Activated CD4-positive, alpha-beta T cell treated with anti-CD3 and anti-CD28 coated beads for 36 hours (primary cell): ENCODE data around the gene RAB3D. TPM values are rescaled to one million over a fixed set of nuclear protein-coding genes. Genes with fewer than 3 reads are reported as not detected.
"Not testable (repeated sequence)": the region's sequence is repeated elsewhere in the genome, so short reads cannot be mapped to it uniquely, and the experiment has no call there.

Source experiments
- ATAC-seq: fragments of 200-7000 bp; cut with Tn5 transposase; one replicate; pipeline ENCODE4 v1.10.0; 2021; ENCODE audit warnings: mild to moderate bottlenecking, moderate library complexity
- CTCF ChIA-PET: fragments of 350-600 bp; sonication (Branson Sonifier 250); formaldehyde crosslinking; loops from one replicate; lab custom pipeline; 2021; ENCODE audit warnings: antibody characterized with exemption; lab: Charles Lee
- POLR2A ChIA-PET: fragments of 350-600 bp; sonication (Branson Sonifier 250); formaldehyde crosslinking; loops from one replicate; lab custom pipeline; 2021; ENCODE audit warnings: antibody characterized with exemption, inconsistent platforms; lab: Charles Lee
- DNase-seq: peaks from one replicate; pipeline ENCODE4 v3.0.0-alpha.2; 2020
- H3K27ac Mint-ChIP-seq: one replicate; pipeline ENCODE4 v1.8.0; 2021; ENCODE audit warnings: mixed read lengths
- H3K27me3 Mint-ChIP-seq: one replicate; pipeline ENCODE4 v1.8.0; 2021; ENCODE audit warnings: mixed read lengths
- H3K36me3 Mint-ChIP-seq: one replicate; pipeline ENCODE4 v1.8.0; 2021; ENCODE audit warnings: low read depth, mixed read lengths
- H3K4me1 Mint-ChIP-seq: one replicate; pipeline ENCODE4 v1.8.0; 2021; ENCODE audit warnings: mixed read lengths
- H3K4me3 Mint-ChIP-seq: one replicate; pipeline ENCODE4 v1.8.0; 2021; ENCODE audit warnings: mild to moderate bottlenecking, moderate library complexity, mixed read lengths
- H3K9me3 Mint-ChIP-seq: one replicate; pipeline ENCODE4 v1.8.0; 2021; ENCODE audit warnings: low read depth, mixed read lengths
- intact Hi-C, 2 experiments: fragments of 100-400 bp; cut with DNase I in 1 of 2; cut with micrococcal nuclease in 1 of 2; formaldehyde crosslinking; loops; one replicate each; pipeline versions ENCODE4 v1.14.2 to v1.15.1; 2022 to 2024; cut with DNase I, micrococcal nuclease
- total RNA-seq, 2 experiments: library from RNA; stranded (reverse); gene quantifications; one replicate each; pipeline ENCODE4 v1.2.3, GENCODE V29; 2021

The RAB3D gene
- total RNA-seq, 2 experiments from 2014 or later: 7.5 to 8.9 TPM

GRCh38 chr19:11338121-11338520 lies 1.3 kb downstream of the RAB3D start:
- peaks cover 4% of the 10 kb centered on the region for H3K9me3 Mint-ChIP-seq
- DNase-seq (no peak), ATAC-seq (no peak)
- H3K36me3 Mint-ChIP-seq: peaks cover 19% of the 10 kb centered on the region
- ChIA-PET POLR2A (interaction anchor here (0.6 kb wide), 1 partner anchor 133 kb away, joined by 4 read pairs; no protein-coding TSS in a partner anchor), CTCF (interaction anchor here (0.6 to 1.0 kb wide), 3 partner anchors 153 to 299 kb away, joined by 3 read pairs; no protein-coding TSS in a partner anchor)
- no peak overlapping the region for H3K4me3 Mint-ChIP-seq
- peaks cover 21% of the 10 kb centered on the region for H3K4me1 Mint-ChIP-seq
- no peaks in the 10 kb centered on the region for H3K27me3 Mint-ChIP-seq
- intact Hi-C loops: loop anchor here in 1 of 2 experiments (2.0 to 5.0 kb wide), 2 partner anchors 97 to 141 kb away; partner anchors contain the start of genes KANK2, ODAD3 and PRKCSH
- H3K27ac Mint-ChIP-seq: no peak overlapping the region

GRCh38 chr19:11337080-11337479 lies 2.4 kb downstream of the RAB3D start:
- POLR2A ChIA-PET: no interaction called here

GRCh38 chr19:11335449-11336146 lies 3.9 kb downstream of the RAB3D start:
- POLR2A ChIA-PET: no interaction called here
- H3K4me1 Mint-ChIP-seq: peaks cover 21% of the 10 kb centered on the region
- ATAC-seq (no peak), DNase-seq (no peak)
- H3K27ac Mint-ChIP-seq: no peak overlapping the region
- no peak overlapping the region for H3K4me3 Mint-ChIP-seq
- intact Hi-C loops: loop anchor here in 1 of 2 experiments (5.0 kb wide), 1 partner anchor 138 kb away; the partner anchor contains the start of gene KANK2
- H3K27me3 Mint-ChIP-seq: no peaks in the 10 kb centered on the region
- peaks cover 4% of the 10 kb centered on the region for H3K9me3 Mint-ChIP-seq
- peaks cover 20% of the 10 kb centered on the region for H3K36me3 Mint-ChIP-seq
- CTCF ChIA-PET: no interaction called here

More at GRCh38 chr19:11337080-11337479, 2.4 kb downstream of the RAB3D start:
- CTCF ChIA-PET: no interaction called here
- Mint-ChIP-seq H3K9me3 (peaks cover 4% of the 10 kb centered on the region), H3K4me3 (no peak overlapping the region), H3K27me3 (no peaks in the 10 kb centered on the region), H3K4me1 (peaks cover 21% of the 10 kb centered on the region), H3K27ac (no peak overlapping the region), H3K36me3 (peaks cover 20% of the 10 kb centered on the region)
- no peak for ATAC-seq
- intact Hi-C loops: loop anchor here in 1 of 2 experiments (5.0 kb wide), 1 partner anchor 140 kb away; the partner anchor contains the start of gene KANK2
- no peak for DNase-seq

GRCh38 chr19:11333838-11334237 lies 5.6 kb downstream of the RAB3D start:
- H3K9me3 Mint-ChIP-seq, ATAC-seq, intact Hi-C loops, CTCF ChIA-PET, DNase-seq, H3K27ac Mint-ChIP-seq, H3K27me3 Mint-ChIP-seq, POLR2A ChIA-PET, H3K4me3 Mint-ChIP-seq: not testable (repeated sequence)
- Mint-ChIP-seq H3K36me3 (peaks cover 20% of the 10 kb centered on the region), H3K4me1 (peaks cover 15% of the 10 kb centered on the region)

GRCh38 chr19:11332822-11333221 lies 6.6 kb downstream of the RAB3D start:
- peaks cover 7% of the 10 kb centered on the region for H3K4me1 Mint-ChIP-seq
- POLR2A ChIA-PET: interaction anchor here (0.6 kb wide), 2 partner anchors 41 to 182 kb away, joined by 4 to 5 read pairs; no protein-coding TSS in a partner anchor
- CTCF ChIA-PET: no interaction called here
- ATAC-seq (no peak), DNase-seq (no peak)
- no peak overlapping the region for H3K4me3 Mint-ChIP-seq
- no peak overlapping the region for H3K27ac Mint-ChIP-seq
- intact Hi-C loops: no loop called here
- peaks cover 20% of the 10 kb centered on the region for H3K36me3 Mint-ChIP-seq
- no peaks in the 10 kb centered on the region for H3K27me3 Mint-ChIP-seq
- peaks cover 4% of the 10 kb centered on the region for H3K9me3 Mint-ChIP-seq

GRCh38 chr19:11331502-11331901 lies 8.0 kb downstream of the RAB3D start:
- Mint-ChIP-seq H3K27ac (no peak overlapping the region), H3K27me3 (no peaks in the 10 kb centered on the region), H3K9me3 (peaks cover 4% of the 10 kb centered on the region), H3K36me3 (peaks cover 17% of the 10 kb centered on the region), H3K4me1 (no peaks in the 10 kb centered on the region), H3K4me3 (no peak overlapping the region)
- DNase-seq (no peak), ATAC-seq (no peak)
- POLR2A ChIA-PET: no interaction called here
- CTCF ChIA-PET: no interaction called here
- intact Hi-C loops: no loop called here

GRCh38 chr19:11330127-11330526 lies 9.3 kb downstream of the RAB3D start:
- intact Hi-C loops: no loop called here
- no peak overlapping the region for H3K4me3 Mint-ChIP-seq
- no peak for DNase-seq
- no peaks in the 10 kb centered on the region for H3K27me3 Mint-ChIP-seq
- peaks cover 5% of the 10 kb centered on the region for H3K36me3 Mint-ChIP-seq
- H3K27ac Mint-ChIP-seq: no peak overlapping the region
- no peak for ATAC-seq
- ChIA-PET POLR2A (interaction anchor here (0.7 kb wide), 1 partner anchor 53 kb away, joined by 5 read pairs; no protein-coding TSS in a partner anchor), CTCF (no interaction called here)
- no peaks in the 10 kb centered on the region for H3K4me1 Mint-ChIP-seq
- peaks cover under 1% of the 10 kb centered on the region for H3K9me3 Mint-ChIP-seq

GRCh38 chr19:11325544-11325943 lies 13.9 kb downstream of the RAB3D start:
- Mint-ChIP-seq H3K4me1 (peaks cover 15% of the 10 kb centered on the region), H3K9me3 (no peaks in the 10 kb centered on the region), H3K36me3 (no peaks in the 10 kb centered on the region), H3K27me3 (peaks cover 8% of the 10 kb centered on the region), H3K27ac (no peak overlapping the region), H3K4me3 (no peak overlapping the region)
- CTCF ChIA-PET: no interaction called here
- ATAC-seq: no peak
- DNase-seq: no peak
- intact Hi-C loops: no loop called here
- POLR2A ChIA-PET: no interaction called here

- ATAC-seq: no peak
Observed at GRCh38 chr19:11324748-11325389, 14.6 kb downstream of the RAB3D start.

GRCh38 chr19:11324079-11324661 lies 15.3 kb downstream of the RAB3D start:
- Mint-ChIP-seq H3K4me3 (peak overlapping the region; percentile 59), H3K4me1 (peaks cover 15% of the 10 kb centered on the region), H3K27ac (peak overlapping the region; percentile 88), H3K9me3 (no peaks in the 10 kb centered on the region), H3K27me3 (peaks cover 9% of the 10 kb centered on the region), H3K36me3 (no peaks in the 10 kb centered on the region)
- ChIA-PET POLR2A (interaction anchor here (0.6 kb wide), 1 partner anchor 128 kb away, joined by 6 read pairs; no protein-coding TSS in a partner anchor), CTCF (no interaction called here)
- intact Hi-C loops: no loop called here
- ATAC-seq (peak; percentile 78), DNase-seq (peak; percentile 70)

More at GRCh38 chr19:11324748-11325389, 14.6 kb downstream of the RAB3D start:
- Mint-ChIP-seq H3K4me3 (no peak overlapping the region), H3K36me3 (no peaks in the 10 kb centered on the region), H3K27ac (peak overlapping the region; percentile 88), H3K27me3 (peaks cover 9% of the 10 kb centered on the region), H3K4me1 (peaks cover 15% of the 10 kb centered on the region), H3K9me3 (no peaks in the 10 kb centered on the region)
- POLR2A ChIA-PET: interaction anchor here (0.6 kb wide), 1 partner anchor 127 kb away, joined by 6 read pairs; no protein-coding TSS in a partner anchor
- CTCF ChIA-PET: no interaction called here
- DNase-seq: no peak
- intact Hi-C loops: no loop called here

GRCh38 chr19:11323601-11324078 lies 15.8 kb downstream of the RAB3D start:
- no peaks in the 10 kb centered on the region for H3K36me3 Mint-ChIP-seq
- peak overlapping the region; percentile 59 for H3K4me3 Mint-ChIP-seq
- ChIA-PET CTCF (interaction anchor here (0.7 kb wide), 1 partner anchor 35 kb away, joined by 4 read pairs; no protein-coding TSS in a partner anchor), POLR2A (no interaction called here)
- peaks cover 10% of the 10 kb centered on the region for H3K27me3 Mint-ChIP-seq
- intact Hi-C loops: no loop called here
- peaks cover 15% of the 10 kb centered on the region for H3K4me1 Mint-ChIP-seq
- ATAC-seq: peak; percentile 21
- peak overlapping the region; percentile 88 for H3K27ac Mint-ChIP-seq
- DNase-seq: no peak
- H3K9me3 Mint-ChIP-seq: no peaks in the 10 kb centered on the region
